SU-DHL-6 (cell line): Measurements from ENCODE around the gene TIMM10.

Experiments used
- EZH2phosphoT487 ChIP-seq: fragments of 200-600 bp; sonication (generic), shearing (Covaris generic); conservative IDR thresholded peaks from 2 replicates; pipeline ENCODE4 v1.6.1; 2018; ENCODE audit warnings: mild to moderate bottlenecking, antibody characterized with exemption, low read length, moderate library complexity, mixed read lengths
- TF ChIP-seq, protein P1 (sequence below): fragments of 200-600 bp; sonication (generic); IDR thresholded peaks from one replicate; pipeline ENCODE4 v1.5.1; 2017; ENCODE audit warnings: antibody characterized with exemption, mild to moderate bottlenecking, low read length, moderate library complexity; ENCODE audit not compliant: insufficient read depth, poor library complexity, severe bottlenecking

DNA sequence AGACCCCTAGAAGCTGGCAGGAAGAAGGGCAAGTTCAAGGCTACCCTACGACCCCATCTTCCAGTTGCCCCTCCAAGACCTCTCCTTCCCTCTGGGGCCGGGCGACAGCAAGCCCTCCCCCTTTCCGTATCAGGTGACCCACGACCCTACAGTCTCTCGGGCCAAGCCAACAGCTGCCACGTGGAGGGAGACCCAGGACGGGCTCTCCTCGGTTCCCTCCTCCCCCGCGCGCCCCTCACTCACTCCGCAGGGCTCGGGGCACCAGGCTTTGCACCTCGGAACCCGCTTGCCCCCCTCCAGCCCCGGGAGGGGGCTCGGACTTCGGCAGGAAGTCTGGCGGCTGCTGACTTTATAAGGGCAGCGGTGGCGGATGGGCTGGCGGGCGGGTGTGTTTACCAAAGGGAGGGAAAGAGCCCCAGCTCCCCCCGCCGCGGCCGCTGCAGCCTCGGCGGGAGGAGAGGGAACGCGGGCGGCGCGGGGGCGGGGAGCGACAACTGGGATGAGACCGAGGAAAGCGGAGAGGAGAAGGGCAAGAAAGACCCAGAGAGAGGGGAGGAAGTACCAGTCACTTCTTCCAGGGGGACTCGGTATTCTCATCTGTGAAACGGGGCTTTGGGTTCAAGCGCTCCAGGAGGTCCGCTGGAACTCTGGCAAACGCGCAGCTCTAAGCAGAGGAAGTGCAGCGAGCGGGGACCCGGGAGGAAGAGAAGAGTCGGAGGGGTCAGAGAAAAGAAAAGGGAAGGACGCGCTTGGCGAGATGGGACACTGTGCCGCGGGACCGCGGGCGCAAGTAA lies 15.8 kb downstream of the TIMM10 start:
- TF ChIP-seq, protein P1, sequence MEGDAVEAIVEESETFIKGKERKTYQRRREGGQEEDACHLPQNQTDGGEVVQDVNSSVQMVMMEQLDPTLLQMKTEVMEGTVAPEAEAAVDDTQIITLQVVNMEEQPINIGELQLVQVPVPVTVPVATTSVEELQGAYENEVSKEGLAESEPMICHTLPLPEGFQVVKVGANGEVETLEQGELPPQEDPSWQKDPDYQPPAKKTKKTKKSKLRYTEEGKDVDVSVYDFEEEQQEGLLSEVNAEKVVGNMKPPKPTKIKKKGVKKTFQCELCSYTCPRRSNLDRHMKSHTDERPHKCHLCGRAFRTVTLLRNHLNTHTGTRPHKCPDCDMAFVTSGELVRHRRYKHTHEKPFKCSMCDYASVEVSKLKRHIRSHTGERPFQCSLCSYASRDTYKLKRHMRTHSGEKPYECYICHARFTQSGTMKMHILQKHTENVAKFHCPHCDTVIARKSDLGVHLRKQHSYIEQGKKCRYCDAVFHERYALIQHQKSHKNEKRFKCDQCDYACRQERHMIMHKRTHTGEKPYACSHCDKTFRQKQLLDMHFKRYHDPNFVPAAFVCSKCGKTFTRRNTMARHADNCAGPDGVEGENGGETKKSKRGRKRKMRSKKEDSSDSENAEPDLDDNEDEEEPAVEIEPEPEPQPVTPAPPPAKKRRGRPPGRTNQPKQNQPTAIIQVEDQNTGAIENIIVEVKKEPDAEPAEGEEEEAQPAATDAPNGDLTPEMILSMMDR = no peak
- no peak for TF ChIP-seq EZH2phosphoT487
